ENCODE measurements around the gene HARS1.
A peak's percentile ranks its signal among the peaks of the same experiment; 100 is the strongest.
"Not testable (repeated sequence)": the region's sequence is repeated elsewhere in the genome, so short reads cannot be mapped to it uniquely, and the experiment has no call there.

Gene HARS1

GRCh38 chr5:140639148-140639981 lies 51.8 kb downstream of the HARS1 start, which contains the start of gene TMCO6:
Gene TMCO6 (plus strand): TSS chr5:140639451. CDS start chr5:140639528, 77 bp downstream.
- DNase-seq: peak; percentile 97
- no CpG with 5 or more reads among the region's 63 CpGs for WGBS (ENCODE audit: extremely low coverage, insufficient coverage, low lambda C conversion rate)
- H3K27me3 ChIP-seq (ENCODE audit: insufficient read depth, low read length, poor library complexity): no peaks in the 10 kb centered on the region

GRCh38 chr5:140638898-140639147 lies 52.3 kb downstream of the HARS1 start:
- not testable (repeated sequence) for H2BK120ac ChIP-seq (ENCODE audit: low read depth, low read length); H3K27me3 ChIP-seq (ENCODE audit: insufficient read depth, low read length, poor library complexity); H3K4me1 ChIP-seq (ENCODE audit: control insufficient read depth, low read depth, low read length); H3K27ac ChIP-seq (ENCODE audit: low read depth, low read length); H2BK15ac ChIP-seq (replicated peaks; ENCODE audit: low read depth); H2AK5ac ChIP-seq (ENCODE audit: low read length); DNase-seq; H3K4ac ChIP-seq (ENCODE audit: low read depth, low read length); H3K23ac ChIP-seq (ENCODE audit: low read length); H3K79me2 ChIP-seq (ENCODE audit: control insufficient read depth, insufficient read depth, low read length); H4K8ac ChIP-seq (ENCODE audit: low read depth, low read length); H3K4me3 ChIP-seq (ENCODE audit: low read length); H2BK5ac ChIP-seq (ENCODE audit: low read length); H3K4me2 ChIP-seq (ENCODE audit: low read length); H3K9ac ChIP-seq (ENCODE audit: low read length); H3K18ac ChIP-seq (ENCODE audit: low read length); H3K56ac ChIP-seq (ENCODE audit: low read length); H3K36me3 ChIP-seq (ENCODE audit: control insufficient read depth, insufficient read depth, low read length); H3K79me1 ChIP-seq (ENCODE audit: low read length); H4K5ac ChIP-seq (ENCODE audit: low read length)
- whole genome bisulfite sequencing (ENCODE audit: extremely low coverage, insufficient coverage, low lambda C conversion rate): no CpG with 5 or more reads among the region's 9 CpGs

More at GRCh38 chr5:140639148-140639981, 51.8 kb downstream of the HARS1 start, which contains the start of gene TMCO6:
- Histone ChIP-seq H3K4me2 (ENCODE audit: low read length) (peak within 1 kb of the TSS; percentile 97), H3K27ac (ENCODE audit: low read depth, low read length) (no peak within 1 kb of the TSS), H2BK5ac (ENCODE audit: low read length) (peak within 1 kb of the TSS; percentile 86), H2BK120ac (ENCODE audit: low read depth, low read length) (no peak within 1 kb of the TSS), H4K5ac (ENCODE audit: low read length) (no peak within 1 kb of the TSS), H3K36me3 (ENCODE audit: control insufficient read depth, insufficient read depth, low read length) (peaks cover 2% of the 10 kb centered on the region), H3K23ac (ENCODE audit: low read length) (peak within 1 kb of the TSS; percentile 15), H4K8ac (ENCODE audit: low read depth, low read length) (no peak within 1 kb of the TSS), H3K9ac (ENCODE audit: low read length) (peak within 1 kb of the TSS; percentile 94), H3K56ac (ENCODE audit: low read length) (peak within 1 kb of the TSS; percentile 97), H2BK15ac (replicated peaks; ENCODE audit: low read depth) (no peak within 1 kb of the TSS), H3K4me3 (ENCODE audit: low read length) (peak within 1 kb of the TSS; percentile 79), H2AK5ac (ENCODE audit: low read length) (no peak within 1 kb of the TSS), H3K79me1 (ENCODE audit: low read length) (peaks cover 5% of the 10 kb centered on the region), H3K4me1 (ENCODE audit: control insufficient read depth, low read depth, low read length) (no peaks in the 10 kb centered on the region), H3K18ac (ENCODE audit: low read length) (peak within 1 kb of the TSS; percentile 61), H3K79me2 (ENCODE audit: control insufficient read depth, insufficient read depth, low read length) (peaks cover 4% of the 10 kb centered on the region), H3K4ac (ENCODE audit: low read depth, low read length) (no peak within 1 kb of the TSS)

- no peak overlapping the region for H2AK5ac ChIP-seq (ENCODE audit: low read length)
- H4K5ac ChIP-seq (ENCODE audit: low read length): no peak overlapping the region
- no peaks in the 10 kb centered on the region for H3K4me1 ChIP-seq (ENCODE audit: control insufficient read depth, low read depth, low read length)
- H2BK15ac ChIP-seq (replicated peaks; ENCODE audit: low read depth): no peak overlapping the region
- no peaks in the 10 kb centered on the region for H3K27me3 ChIP-seq (ENCODE audit: insufficient read depth, low read length, poor library complexity)
- peaks cover 4% of the 10 kb centered on the region for H3K79me2 ChIP-seq (ENCODE audit: control insufficient read depth, insufficient read depth, low read length)
- peaks cover 5% of the 10 kb centered on the region for H3K79me1 ChIP-seq (ENCODE audit: low read length)
- H4K8ac ChIP-seq (ENCODE audit: low read depth, low read length): no peak overlapping the region
- H3K23ac ChIP-seq (ENCODE audit: low read length): no peak overlapping the region
- no peak for DNase-seq
- no peak overlapping the region for H3K27ac ChIP-seq (ENCODE audit: low read depth, low read length)
- no peak overlapping the region for H2BK5ac ChIP-seq (ENCODE audit: low read length)
- no peak overlapping the region for H3K4me3 ChIP-seq (ENCODE audit: low read length)
- no peak overlapping the region for H3K9ac ChIP-seq (ENCODE audit: low read length)
- no peak overlapping the region for H3K56ac ChIP-seq (ENCODE audit: low read length)
- WGBS (ENCODE audit: extremely low coverage, insufficient coverage, low lambda C conversion rate): no CpG with 5 or more reads among the region's 10 CpGs
- H3K36me3 ChIP-seq (ENCODE audit: control insufficient read depth, insufficient read depth, low read length): no peaks in the 10 kb centered on the region
- H3K4me2 ChIP-seq (ENCODE audit: low read length): no peak overlapping the region
- no peak overlapping the region for H3K18ac ChIP-seq (ENCODE audit: low read length)
- H2BK120ac ChIP-seq (ENCODE audit: low read depth, low read length): no peak overlapping the region
- H3K4ac ChIP-seq (ENCODE audit: low read depth, low read length): no peak overlapping the region
These were observed 53.6 kb downstream of the HARS1 start for GRCh38 chr5:140637371-140638100.

GRCh38 chr5:140635291-140636257 lies 55.6 kb downstream of the HARS1 start:
- no peak overlapping the region for H3K9ac ChIP-seq (ENCODE audit: low read length)
- no peak overlapping the region for H3K4me2 ChIP-seq (ENCODE audit: low read length)
- H2BK5ac ChIP-seq (ENCODE audit: low read length): no peak overlapping the region
- no peak overlapping the region for H3K23ac ChIP-seq (ENCODE audit: low read length)
- no CpG with 5 or more reads among the region's 8 CpGs for WGBS (ENCODE audit: extremely low coverage, insufficient coverage, low lambda C conversion rate)
- DNase-seq: no peak
- no peak overlapping the region for H3K27ac ChIP-seq (ENCODE audit: low read depth, low read length)
- no peak overlapping the region for H3K56ac ChIP-seq (ENCODE audit: low read length)
- H2AK5ac ChIP-seq (ENCODE audit: low read length): no peak overlapping the region
- no peak overlapping the region for H4K5ac ChIP-seq (ENCODE audit: low read length)
- peaks cover 3% of the 10 kb centered on the region for H3K79me1 ChIP-seq (ENCODE audit: low read length)
- no peak overlapping the region for H4K8ac ChIP-seq (ENCODE audit: low read depth, low read length)
- H3K79me2 ChIP-seq (ENCODE audit: control insufficient read depth, insufficient read depth, low read length): peaks cover 4% of the 10 kb centered on the region
- H3K27me3 ChIP-seq (ENCODE audit: insufficient read depth, low read length, poor library complexity): no peaks in the 10 kb centered on the region
- no peaks in the 10 kb centered on the region for H3K4me1 ChIP-seq (ENCODE audit: control insufficient read depth, low read depth, low read length)
- no peak overlapping the region for H2BK120ac ChIP-seq (ENCODE audit: low read depth, low read length)
- H2BK15ac ChIP-seq (replicated peaks; ENCODE audit: low read depth): no peak overlapping the region
- no peak overlapping the region for H3K4me3 ChIP-seq (ENCODE audit: low read length)
- no peaks in the 10 kb centered on the region for H3K36me3 ChIP-seq (ENCODE audit: control insufficient read depth, insufficient read depth, low read length)
- H3K4ac ChIP-seq (ENCODE audit: low read depth, low read length): no peak overlapping the region
- H3K18ac ChIP-seq (ENCODE audit: low read length): no peak overlapping the region

- H3K27me3 ChIP-seq (ENCODE audit: insufficient read depth, low read length, poor library complexity): no peaks in the 10 kb centered on the region
- no peak overlapping the region for H3K4me2 ChIP-seq (ENCODE audit: low read length)
- H4K8ac ChIP-seq (ENCODE audit: low read depth, low read length): no peak overlapping the region
- H3K9ac ChIP-seq (ENCODE audit: low read length): no peak overlapping the region
- no CpG with 5 or more reads among the region's 3 CpGs for WGBS (ENCODE audit: extremely low coverage, insufficient coverage, low lambda C conversion rate)
- no peak overlapping the region for H2BK5ac ChIP-seq (ENCODE audit: low read length)
- no peak overlapping the region for H2BK15ac ChIP-seq (replicated peaks; ENCODE audit: low read depth)
- no peak overlapping the region for H2AK5ac ChIP-seq (ENCODE audit: low read length)
- no peaks in the 10 kb centered on the region for H3K79me2 ChIP-seq (ENCODE audit: control insufficient read depth, insufficient read depth, low read length)
- H3K4me1 ChIP-seq (ENCODE audit: control insufficient read depth, low read depth, low read length): no peaks in the 10 kb centered on the region
- no peaks in the 10 kb centered on the region for H3K36me3 ChIP-seq (ENCODE audit: control insufficient read depth, insufficient read depth, low read length)
- no peak overlapping the region for H3K4ac ChIP-seq (ENCODE audit: low read depth, low read length)
- no peak overlapping the region for H3K27ac ChIP-seq (ENCODE audit: low read depth, low read length)
- no peak overlapping the region for H4K5ac ChIP-seq (ENCODE audit: low read length)
- no peak overlapping the region for H3K23ac ChIP-seq (ENCODE audit: low read length)
- no peaks in the 10 kb centered on the region for H3K79me1 ChIP-seq (ENCODE audit: low read length)
- no peak overlapping the region for H2BK120ac ChIP-seq (ENCODE audit: low read depth, low read length)
- H3K4me3 ChIP-seq (ENCODE audit: low read length): no peak overlapping the region
- H3K18ac ChIP-seq (ENCODE audit: low read length): no peak overlapping the region
- DNase-seq: no peak
- no peak overlapping the region for H3K56ac ChIP-seq (ENCODE audit: low read length)
These were observed 57.1 kb downstream of the HARS1 start for GRCh38 chr5:140634103-140634502.
